SW 1271 (cell line): Measurements from ENCODE around the gene ZNF653.
"Not testable (repeated sequence)": the region's sequence is repeated elsewhere in the genome, so short reads cannot be mapped to it uniquely, and the experiment has no call there.

Experiments
- DNase-seq, 2 experiments: peaks; one replicate each; lab custom pipeline; 2025; lab: John Stamatoyannopoulos, UW

Gene ZNF653

DNA sequence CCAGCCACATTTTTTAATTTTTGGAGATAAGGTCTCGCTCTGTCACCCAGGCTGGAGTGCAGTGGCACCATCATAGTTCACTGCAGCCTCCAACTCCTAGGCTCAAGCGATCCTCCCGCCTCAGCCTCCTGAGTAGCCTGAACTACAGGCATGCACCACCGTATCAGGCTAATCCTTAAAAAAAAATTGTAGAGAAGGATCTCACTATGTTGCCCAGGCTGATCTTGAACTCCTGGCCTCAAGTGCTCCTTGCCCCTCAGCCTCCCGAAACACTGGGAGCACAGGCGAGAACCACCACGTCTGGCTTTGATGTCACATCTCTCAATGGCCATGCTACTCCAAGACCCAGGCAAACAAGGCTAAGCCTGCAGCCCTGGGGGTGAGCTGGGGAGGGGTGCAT, 49.0 kb downstream of the ZNF653 start:
- DNase-seq, result no peak

DNA sequence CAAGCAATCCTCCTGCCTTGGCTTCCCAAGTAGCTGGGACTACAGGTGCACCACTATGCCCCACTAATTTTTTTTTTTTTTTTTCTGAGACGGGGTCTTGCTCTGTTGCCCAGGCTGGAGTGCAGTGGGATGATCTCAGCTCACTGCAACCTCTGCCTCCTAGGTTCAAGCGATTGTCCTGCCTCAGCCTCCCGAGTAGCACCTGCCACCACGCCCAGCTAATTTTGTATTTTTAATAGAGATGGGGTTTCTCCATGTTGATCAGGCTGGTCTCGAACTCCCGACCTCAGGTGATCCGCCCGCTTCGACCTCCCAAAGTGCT, 50.4 kb downstream of the ZNF653 start:
- DNase-seq, result not testable (repeated sequence)

DNA sequence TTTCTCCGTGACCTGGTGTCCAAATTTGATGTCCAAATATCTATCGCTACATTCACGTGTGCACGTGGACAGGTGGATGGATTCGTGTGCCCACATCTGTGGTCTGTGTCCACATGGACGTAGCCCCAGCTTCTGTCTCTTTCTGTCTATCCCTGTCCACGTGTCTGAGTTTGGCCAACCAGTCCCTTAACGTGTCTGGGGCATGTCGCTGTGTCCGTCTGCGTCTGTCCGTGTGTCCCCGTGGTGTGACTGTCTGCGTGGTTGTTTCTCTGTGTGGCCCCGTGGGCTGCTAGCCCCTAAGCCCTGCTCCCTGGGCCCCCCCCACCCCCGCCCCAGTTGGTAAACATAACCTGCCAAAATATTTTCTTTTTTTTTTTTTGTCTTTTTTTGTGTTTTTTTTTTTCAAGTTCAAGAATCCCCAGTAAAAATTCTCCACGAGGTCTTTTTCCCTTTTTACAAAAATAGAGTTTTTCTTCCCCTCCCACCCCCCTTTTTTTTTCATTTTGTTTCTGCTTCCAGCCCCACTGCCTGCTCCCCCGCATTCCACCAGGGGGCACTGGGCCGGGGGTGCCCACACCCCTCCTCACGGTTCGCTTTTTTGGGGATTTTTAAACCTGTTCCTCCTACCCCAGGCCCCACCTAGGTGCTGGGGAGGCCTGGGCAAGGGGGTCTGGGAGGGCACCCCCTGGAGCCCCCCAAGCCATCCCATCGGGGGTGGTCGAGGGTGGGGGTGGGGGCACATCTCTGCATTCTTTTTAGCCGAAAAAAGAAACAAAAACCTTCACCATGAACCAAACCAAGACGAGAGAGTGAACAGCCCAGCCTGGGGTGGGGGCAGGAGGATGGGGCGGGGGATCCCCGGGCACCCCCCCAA, 51.9 kb downstream of the ZNF653 start:
- DNase-seq, result no peak

DNA sequence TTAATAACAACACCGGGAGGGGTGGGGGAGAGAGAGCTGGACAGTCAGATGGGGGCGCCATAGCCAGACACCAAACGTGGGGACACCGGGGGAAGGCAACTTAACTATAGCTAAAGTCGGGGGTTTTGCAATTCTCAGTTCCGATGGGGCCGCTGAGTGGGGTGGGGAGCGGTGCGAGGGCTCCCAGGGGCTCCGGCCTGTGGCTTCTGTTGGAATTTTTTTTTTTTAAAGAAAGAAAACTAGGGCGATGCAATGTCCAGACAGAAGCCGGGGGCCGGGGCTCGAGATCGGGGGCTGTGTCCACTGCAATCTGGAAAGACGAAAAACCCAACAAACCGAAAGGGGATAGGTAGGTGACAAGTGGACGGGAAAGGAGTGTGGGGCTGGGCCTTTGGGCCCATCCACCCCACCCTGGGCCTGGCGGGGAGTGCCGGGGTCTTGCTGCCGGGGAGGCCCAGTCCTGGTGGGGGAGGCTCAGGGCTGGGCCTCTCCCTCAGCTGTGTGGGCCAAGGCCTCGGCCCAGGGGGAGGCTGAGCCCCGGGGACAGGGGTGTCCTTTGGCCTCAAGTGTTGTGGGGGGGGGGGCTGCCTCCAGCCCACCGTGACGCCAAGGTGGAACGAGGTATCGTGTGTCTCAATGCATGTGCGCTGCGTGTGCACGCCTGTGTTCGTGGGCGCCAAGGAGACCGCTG, 52.9 kb downstream of the ZNF653 start:
- no peak for DNase-seq

DNA sequence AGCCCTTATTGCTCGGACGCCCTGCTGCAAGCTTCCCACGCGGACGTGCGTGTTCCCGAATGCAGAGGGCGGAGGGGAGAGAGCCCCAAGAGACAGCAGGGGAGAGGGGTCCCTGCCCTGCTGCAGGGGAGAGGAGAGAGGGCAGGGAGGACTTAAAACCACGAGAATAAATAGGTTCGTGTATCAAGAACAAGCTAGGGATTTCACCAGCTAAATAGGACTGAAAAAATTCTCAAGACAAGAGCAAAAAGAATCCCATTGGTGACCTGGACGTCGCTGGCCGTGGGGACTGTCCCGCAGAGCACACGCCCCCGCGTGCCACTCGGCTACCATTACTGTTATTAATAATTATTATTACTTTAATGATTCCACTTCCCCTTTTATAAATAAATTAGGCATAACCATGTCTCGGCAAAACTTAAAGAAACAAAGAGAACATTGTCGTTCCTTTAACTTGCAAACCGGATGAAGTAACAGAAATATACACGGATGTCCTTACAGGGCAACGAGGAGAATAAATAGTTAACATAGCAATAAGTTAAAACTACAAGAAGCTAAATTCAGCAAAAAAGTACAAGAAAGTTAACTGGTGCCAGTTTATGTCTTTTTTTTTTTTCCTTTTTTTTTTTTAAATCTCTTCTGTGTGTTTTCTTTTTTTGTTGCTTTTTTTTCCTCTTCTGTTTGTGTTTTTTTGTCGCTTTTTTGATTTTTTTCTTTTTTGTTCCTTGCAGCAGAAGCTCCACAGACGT, 53.6 kb downstream of the ZNF653 start:
- no peak for DNase-seq

DNA sequence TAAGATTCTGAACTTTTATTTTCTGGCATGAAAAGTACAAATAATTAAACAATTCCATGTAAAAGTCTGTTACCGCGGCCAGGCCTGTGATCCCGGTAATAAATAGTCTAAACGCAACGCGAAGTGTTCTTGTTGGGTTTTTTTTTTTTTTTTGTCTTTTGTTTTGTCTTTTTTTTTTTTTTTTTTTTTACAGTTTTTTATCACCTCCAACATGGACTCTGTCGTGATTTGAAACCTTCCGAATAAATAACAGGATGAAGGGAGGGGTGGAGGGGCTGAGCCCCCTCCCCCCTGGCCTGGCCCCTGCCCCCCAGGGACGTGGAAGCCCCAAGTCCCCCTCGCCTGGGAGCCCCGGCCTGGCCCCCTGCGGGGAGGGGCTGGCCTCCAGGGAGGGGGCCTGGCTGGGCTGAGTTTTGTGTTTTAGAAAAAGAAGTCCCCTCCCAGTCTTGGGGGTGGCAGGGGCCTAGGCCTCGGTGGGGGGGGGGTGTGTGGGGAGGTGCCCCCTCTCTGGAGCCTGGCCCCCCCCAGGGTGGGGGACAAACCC, 54.2 kb downstream of the ZNF653 start:
- DNase-seq, result no peak

DNA sequence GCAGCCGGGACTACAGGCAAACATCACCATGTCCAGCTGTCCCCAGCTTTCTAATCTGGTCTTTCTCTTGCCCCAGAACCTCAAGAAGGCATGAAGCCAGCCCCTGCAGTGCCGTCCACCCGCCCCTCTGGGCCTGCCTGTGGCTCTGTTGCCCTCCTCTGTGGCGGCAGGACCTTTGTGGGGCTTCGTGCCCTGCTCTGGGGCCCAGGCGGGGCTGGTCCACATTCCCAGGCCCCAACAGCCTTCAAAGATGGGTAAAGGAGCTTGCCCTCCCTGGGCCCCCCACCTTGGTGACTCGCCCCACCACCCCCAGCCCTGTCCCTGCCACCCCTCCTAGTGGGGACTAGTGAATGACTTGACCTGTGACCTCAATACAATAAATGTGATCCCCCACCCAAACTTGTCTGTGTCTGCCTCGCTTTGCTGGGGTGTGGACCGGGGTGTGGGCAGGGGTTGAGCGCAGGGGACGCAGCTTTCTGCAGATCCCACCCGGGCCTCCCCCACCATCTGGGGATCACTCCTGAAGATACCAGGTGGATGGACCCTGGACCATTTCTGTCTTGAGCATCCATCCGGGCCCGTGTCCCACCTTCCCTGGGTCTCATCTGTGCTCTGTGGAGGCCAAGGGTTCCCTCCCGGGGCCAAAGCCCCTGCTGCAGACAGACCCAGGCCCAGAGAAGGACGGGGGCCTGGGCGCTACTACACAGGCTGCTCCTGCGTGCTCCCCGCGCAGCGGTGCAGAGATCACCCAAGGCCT, 54.9 kb downstream of the ZNF653 start:
- DNase-seq, result no peak

DNA sequence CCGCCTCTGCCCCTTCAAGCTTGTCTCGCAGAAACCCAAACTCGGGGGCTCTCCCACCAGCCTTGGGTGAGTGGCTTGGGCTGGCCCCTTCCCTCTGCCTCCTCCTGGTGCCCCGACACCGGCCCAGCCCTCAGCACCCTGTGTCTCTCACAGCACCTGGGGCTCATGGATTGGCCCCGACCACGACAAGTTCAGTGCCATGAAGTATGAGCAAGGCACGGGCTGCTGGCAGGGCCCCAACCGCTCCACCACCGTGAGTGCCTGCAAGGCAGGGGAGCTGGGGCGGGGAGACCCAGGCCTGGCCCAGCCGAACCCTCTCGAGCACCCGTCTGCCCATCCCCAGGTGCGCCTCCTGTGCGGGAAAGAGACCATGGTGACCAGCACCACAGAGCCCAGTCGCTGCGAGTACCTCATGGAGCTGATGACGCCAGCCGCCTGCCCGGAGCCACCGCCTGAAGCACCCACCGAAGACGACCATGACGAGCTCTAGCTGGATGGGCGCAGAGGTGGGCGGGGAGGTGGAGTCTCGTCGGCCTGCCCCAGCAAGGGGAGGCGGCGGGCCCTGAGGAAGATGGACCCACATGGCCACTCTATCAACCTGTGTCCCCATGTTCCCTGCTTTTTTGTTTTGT, 56.6 kb downstream of the ZNF653 start:
- no peak for DNase-seq

DNA sequence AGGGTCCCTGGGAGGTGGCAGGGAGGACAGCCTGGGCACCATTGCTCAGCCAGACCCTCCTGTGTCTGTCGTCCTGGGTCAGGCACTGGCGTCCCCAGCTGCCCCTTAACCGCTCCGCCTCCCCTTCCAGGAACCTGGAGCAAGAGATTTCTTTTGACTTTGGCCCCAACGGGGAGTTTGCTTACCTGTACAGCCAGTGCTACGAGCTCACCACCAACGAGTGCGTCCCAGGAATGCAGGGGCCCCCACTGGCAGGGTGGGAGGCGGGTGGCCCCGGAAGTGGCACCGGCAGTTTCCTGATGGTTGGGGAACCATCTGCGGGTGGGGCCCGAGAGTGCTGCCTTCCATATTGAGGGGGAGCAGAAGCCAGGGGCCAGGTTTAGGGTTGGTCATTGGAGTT, 57.2 kb downstream of the ZNF653 start:
- no peak for DNase-seq

DNA sequence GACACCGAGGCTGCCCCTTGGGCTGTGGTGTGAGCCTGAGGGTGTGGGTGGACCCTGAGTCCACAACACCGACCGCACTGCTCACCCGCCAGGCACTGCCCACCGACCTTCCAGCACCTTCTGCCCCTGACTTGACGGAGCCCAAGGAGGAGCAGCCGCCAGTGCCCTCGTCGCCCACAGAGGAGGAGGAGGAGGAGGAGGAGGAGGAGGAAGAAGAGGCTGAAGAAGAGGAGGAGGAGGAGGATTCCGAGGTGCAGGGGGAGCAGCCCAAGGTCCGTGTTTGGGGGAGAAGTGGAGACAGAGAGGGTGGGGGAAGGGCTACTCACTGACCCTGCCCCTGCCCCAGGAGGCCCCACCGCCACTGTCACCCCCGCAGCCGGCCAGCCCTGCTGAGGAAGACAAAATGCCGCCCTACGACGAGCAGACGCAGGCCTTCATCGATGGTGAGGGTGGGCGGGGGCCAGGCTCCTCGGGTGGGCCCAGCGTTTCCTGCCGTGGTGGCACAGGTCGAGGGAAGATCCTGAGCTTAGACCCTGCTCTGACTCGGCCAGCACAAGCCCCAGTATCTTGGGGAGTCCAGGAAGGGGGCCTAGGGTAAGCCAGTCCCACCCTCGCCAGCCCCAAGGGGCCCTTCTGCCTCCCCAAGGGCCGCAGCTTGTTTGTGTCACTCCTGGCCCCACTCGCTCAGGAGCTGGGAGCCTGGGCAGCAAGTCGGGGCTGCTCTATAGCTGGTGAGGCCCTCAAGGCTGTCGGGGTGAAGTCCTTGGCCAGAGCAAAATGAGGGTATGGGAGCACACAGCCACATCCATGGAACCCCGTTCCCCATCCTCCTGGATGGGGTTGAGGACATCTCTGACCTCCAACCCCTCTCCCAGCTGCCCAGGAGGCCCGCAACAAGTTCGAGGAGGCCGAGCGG, 58.0 kb downstream of the ZNF653 start:
- DNase-seq, result no peak

DNA sequence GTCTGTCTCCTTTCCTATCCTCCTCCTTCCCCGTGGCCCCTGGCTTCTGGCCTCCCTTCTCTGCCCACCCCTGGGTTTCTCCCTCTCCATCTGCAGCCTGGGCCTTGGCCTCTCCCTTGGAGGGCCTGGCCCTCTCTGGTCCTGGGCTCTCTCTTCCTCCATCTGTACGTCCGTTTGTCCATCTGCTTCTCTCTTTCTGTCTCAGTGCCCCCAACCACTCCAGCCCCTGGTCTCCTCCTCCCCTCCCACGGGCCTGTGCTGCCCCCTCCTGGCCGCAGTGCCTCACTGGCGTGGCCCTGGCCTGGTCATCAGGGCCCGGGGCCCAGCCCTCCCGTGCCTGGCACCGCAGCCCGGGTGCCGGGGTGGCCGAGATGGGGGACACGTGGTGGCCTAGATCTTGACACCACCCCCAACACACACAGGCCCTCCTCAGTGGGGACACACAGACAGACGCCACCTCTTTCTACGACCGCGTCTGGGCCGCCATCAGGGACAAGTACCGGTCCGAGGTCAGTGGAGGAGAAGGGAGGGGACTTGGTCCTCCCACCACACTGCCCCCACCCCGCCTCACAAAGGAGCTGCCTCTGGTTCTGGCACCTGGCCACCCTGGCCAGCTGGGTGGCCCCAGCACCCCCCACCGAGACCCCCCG, 58.9 kb downstream of the ZNF653 start:
- no peak for DNase-seq

DNA sequence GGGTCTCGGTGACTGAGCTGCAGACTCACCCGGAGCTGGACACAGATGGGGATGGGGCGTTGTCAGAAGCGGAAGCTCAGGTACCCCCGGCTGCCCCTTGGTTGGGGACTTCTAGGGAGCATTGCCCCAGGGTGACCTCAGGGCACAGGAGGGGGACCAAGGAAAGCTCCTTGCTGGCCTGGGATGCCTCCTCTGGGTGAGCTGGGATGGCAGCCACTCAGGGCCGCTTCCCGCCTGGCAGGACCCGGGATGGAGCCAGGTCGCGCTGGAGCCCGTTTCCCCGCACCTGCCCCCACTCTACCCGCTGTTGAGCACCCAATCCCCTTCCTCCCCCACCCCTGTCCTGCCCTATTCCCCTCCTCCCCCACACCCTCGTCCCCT, 59.4 kb downstream of the ZNF653 start:
- DNase-seq, result no peak

DNA sequence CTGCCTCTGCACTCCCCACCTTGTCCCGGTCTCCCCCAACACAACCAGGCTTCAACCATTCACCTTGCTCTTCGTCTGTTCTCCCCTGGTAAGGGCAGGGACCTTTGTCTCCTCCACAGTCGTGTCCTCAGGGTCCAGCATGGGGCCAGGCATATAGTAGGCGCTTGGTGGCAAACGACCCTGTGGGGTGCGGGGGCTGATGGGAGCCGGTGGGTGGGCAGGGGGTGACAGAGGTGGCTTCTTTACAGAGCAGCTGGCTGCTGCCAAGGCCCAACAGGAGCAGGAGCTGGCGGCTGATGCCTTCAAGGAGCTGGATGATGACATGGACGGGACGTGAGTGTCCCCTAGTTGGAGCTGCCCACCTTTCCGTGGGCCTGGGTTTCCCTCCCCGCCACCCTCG, 60.5 kb downstream of the ZNF653 start:
- DNase-seq, result no peak

DNA sequence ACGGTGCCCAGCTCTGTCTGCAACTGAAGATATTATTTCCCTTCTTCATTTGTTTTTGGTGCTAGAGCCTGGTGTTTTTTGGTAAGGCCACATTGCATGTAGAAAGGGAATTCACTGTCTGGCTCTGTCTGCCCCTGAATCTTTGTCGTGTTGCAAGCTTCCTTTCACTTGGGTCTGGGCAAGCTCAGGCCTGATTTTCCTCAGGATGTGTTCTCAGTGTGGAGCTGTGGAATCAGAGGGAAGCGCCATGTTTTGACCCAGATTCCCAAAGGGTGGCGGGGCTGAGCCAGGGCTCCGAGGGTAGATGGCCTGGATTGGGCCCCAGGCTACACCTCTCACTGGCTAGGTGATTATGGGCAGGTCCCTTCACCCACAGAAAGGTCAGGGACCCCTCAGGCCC, 61.6 kb downstream of the ZNF653 start:
- no peak for DNase-seq

DNA sequence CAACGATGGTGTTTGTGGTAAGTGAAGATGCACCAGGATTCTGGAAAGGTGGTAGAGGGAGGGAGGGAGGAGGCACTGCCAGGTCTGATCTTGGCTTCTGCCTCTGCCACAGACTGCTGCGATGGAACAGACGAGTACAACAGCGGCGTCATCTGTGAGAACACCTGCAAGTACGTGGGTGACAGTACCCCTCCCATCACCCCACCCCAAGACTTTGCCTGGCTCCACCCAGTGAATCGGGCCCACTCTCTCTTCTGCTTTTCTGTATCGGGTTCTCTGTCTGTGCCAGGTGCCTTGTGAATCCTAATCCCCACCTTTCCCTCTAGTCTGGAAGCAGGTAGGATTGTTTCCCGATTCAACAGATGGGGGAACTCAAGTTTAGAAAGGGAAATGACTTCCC, 67.7 kb downstream of the ZNF653 start:
- DNase-seq, result no peak

DNA sequence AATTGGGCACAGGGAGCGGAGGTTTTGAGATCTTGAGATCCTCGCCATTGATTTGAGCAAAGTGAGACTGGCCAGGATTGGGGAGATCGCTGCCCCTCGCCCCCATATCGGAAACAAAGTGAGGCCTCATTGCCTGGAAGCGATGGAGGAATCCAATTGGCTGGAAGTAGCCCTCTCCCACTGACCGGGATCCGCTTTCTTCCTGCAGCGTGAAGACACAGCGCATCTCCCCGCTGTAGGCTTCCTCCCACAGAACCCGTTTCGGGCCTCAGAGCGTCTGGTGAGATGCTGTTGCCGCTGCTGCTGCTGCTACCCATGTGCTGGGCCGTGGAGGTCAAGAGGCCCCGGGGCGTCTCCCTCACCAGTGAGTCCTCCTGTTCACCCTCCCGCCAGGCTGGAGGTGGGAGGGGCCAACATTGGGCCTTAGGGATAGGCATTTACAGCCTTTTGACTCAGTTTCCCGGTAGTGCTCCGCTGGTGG, 69.8 kb downstream of the ZNF653 start:
- DNase-seq, result no peak

DNA sequence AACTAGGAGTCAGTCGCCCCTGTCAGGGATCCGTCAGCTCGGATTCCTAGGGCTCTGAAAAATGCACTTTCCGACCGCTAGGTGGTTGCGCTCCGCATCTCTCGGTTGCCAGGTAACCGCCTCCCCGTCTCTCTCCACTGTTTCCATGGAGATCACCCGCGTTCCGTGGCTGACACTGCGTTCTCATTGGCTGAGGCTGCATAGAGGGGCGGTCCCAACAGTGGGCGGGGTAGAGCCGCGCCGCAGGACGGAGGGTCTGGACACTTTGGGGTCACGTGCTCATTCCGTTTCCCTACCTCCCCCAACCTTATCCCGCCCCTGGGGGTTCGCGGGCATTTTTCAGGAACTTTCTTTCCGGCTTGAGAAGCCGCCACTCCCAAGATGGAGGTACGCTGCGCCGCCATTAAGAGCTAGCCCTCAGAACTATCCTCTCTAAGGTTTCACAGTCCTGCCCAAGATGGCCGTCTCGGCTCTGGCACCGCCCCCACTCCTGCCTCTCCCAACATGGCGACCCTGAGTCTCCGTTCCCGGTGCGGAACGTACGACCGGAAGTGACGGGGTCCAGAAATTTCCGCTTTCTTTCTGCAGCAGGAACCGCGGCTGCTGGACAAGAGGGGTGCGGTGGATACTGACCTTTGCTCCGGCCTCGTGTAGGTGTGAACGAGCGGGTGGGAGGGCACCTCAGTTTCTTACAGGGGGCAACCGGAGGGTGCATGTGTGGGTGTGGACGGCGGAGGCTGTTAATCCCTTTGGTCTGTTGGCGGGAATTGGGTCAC, 70.4 kb downstream of the ZNF653 start, which contains the start of the genes ODAD3 and PRKCSH:
Gene ODAD3 (minus strand): TSS at position 65 of the 776 bp plus-strand sequence. CDS start 105 bp downstream, outside the sequence.
Gene PRKCSH (plus strand): TSS at position 579 of the 776 bp plus-strand sequence. CDS start 483 bp downstream, outside the sequence.
- DNase-seq, result peak; percentile 98 to 99

DNA sequence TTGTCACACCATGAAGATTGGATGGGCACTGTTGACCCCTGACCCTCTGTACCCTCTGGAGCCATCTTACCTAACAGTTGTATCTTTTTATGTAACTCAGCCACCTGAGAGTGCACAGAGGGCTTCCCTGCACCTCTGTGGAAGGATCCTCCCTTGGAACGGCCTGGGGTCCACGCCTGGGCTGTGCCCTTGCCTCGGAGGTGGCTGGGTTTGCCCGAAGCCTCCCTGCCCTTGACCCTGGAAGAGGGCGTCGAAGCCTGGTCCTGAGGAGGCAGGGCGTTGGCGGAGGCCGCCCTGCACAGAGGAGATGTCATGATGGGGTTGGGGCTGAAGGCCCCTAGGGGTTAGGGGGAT, 71.0 kb downstream of the ZNF653 start:
- DNase-seq, result no peak

DNA sequence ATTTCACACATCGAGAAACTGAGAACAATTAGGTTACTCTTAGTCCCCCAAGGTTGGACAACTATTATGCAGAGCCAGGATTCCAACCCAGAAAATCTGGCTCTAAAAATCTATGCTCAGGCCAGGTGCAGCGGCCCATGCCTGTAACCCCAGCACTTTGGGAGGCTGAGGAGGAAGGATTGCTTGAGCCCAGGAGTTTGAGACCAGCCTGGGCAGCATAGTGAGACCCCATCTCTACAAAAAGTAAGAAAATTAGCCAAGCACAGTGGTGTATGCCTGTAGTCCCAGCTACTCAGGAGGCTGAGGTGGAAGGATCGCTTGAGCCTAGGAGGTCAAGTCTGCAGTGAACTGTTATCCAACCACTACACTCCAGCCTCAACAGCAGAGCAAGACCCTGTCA, 72.1 kb downstream of the ZNF653 start:
- not testable (repeated sequence) for DNase-seq
